LNCaP clone FGC (cell line): ENCODE results near the gene STYK1.
"Not testable (repeated sequence)": the region's sequence is repeated elsewhere in the genome, so short reads cannot be mapped to it uniquely, and the experiment has no call there.

Source experiments
- DNase-seq: peaks from one replicate; pipeline ENCODE4 v3.0.0-alpha.2; 2011; ENCODE audit warnings: low read depth
- H3K4me3 ChIP-seq: 2 replicates; pipeline ENCODE4 v1.5.1; 2011; ENCODE audit warnings: mild to moderate bottlenecking, low read depth, low read length, control low read depth
- CTCF ChIP-seq: IDR thresholded peaks from 2 replicates; pipeline ENCODE4 v1.5.1; 2012; ENCODE audit warnings: mild to moderate bottlenecking; ENCODE audit not compliant: control insufficient read depth, insufficient read depth; ENCODE audit errors: extremely low read depth

The STYK1 gene

GRCh38 chr12:10601860-10602259 lies 72.0 kb downstream of the STYK1 start:
- H3K4me3 ChIP-seq: no peak overlapping the region
- TF ChIP-seq CTCF: no peak
- DNase-seq: no peak

- no peak for DNase-seq
- no peak for TF ChIP-seq CTCF
- H3K4me3 ChIP-seq: no peak overlapping the region
These were observed 72.9 kb downstream of the STYK1 start for GRCh38 chr12:10600988-10601387.

- DNase-seq: no peak
- TF ChIP-seq CTCF: no peak
- H3K4me3 ChIP-seq: no peak overlapping the region
These were observed 78.0 kb downstream of the STYK1 start for GRCh38 chr12:10595881-10596280.

- no peak for TF ChIP-seq CTCF
- no peak overlapping the region for H3K4me3 ChIP-seq
- DNase-seq: no peak
These were observed 82.9 kb downstream of the STYK1 start for GRCh38 chr12:10590966-10591365.

- no peak for DNase-seq
- no peak for TF ChIP-seq CTCF
- no peak overlapping the region for H3K4me3 ChIP-seq
These were observed 89.4 kb downstream of the STYK1 start for GRCh38 chr12:10584415-10584814.

GRCh38 chr12:10582704-10583103 lies 91.1 kb downstream of the STYK1 start:
- no peak for TF ChIP-seq CTCF
- no peak overlapping the region for H3K4me3 ChIP-seq
- no peak for DNase-seq

- not testable (repeated sequence) for DNase-seq, H3K4me3 ChIP-seq
These were observed 91.7 kb downstream of the STYK1 start for GRCh38 chr12:10582133-10582532.

- no peak for DNase-seq
- H3K4me3 ChIP-seq: no peak overlapping the region
- no peak for TF ChIP-seq CTCF
These were observed 99.5 kb downstream of the STYK1 start for GRCh38 chr12:10574307-10574706.

- not testable (repeated sequence) for DNase-seq, H3K4me3 ChIP-seq
These were observed 101.8 kb downstream of the STYK1 start for GRCh38 chr12:10572021-10572490.
